ENCODE data around the gene HPGDS.

The HPGDS gene

DNA sequence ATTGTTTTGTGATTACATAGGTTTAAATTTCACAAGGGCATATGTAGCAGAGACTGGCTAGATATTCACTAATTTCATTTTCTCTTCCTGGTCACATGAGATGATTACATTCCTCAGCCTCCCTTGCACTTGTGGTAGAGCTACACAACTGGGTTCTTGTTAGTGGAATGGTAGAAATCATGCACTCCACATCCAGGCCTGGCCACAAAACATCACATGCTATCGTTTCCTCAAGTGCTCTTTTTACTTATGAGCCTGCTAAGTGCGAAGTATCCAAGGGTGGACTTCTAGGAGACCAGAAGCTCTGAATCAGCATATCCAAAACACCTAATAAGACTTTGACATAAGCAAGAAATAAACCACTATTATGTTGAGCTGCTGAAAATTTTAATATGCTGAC is 26.4 kb upstream of the HPGDS start:
- intact Hi-C loops (cut with micrococcal nuclease), result no loop called here
- Mint-ChIP-seq H3K27me3 (no peaks in the 10 kb centered on the region), H3K36me3 (ENCODE audit: low read depth) (no peaks in the 10 kb centered on the region), H3K27ac (no peak overlapping the region), H3K4me1 (ENCODE audit: low read depth) (peaks cover 2% of the 10 kb centered on the region), H3K9me3 (peaks cover 11% of the 10 kb centered on the region), H3K4me3 (no peak overlapping the region)

- Mint-ChIP-seq H3K36me3 (ENCODE audit: low read depth) (no peaks in the 10 kb centered on the region), H3K9me3 (peaks cover 11% of the 10 kb centered on the region), H3K4me3 (no peak overlapping the region), H3K27me3 (no peaks in the 10 kb centered on the region), H3K4me1 (ENCODE audit: low read depth) (no peaks in the 10 kb centered on the region), H3K27ac (no peak overlapping the region)
- intact Hi-C loops (cut with micrococcal nuclease), result no loop called here
These were observed 25.8 kb upstream of the HPGDS start for GRCh38 chr4:94368459-94368858.

- H3K27ac Mint-ChIP-seq, result no peak overlapping the region
- no peaks in the 10 kb centered on the region for H3K36me3 Mint-ChIP-seq (ENCODE audit: low read depth)
- H3K9me3 Mint-ChIP-seq, result peaks cover 11% of the 10 kb centered on the region
- H3K4me1 Mint-ChIP-seq (ENCODE audit: low read depth), result peaks cover 5% of the 10 kb centered on the region
- intact Hi-C loops (cut with micrococcal nuclease), result no loop called here
- H3K27me3 Mint-ChIP-seq, result no peaks in the 10 kb centered on the region
- no peak overlapping the region for H3K4me3 Mint-ChIP-seq
These were observed 22.7 kb upstream of the HPGDS start for GRCh38 chr4:94365304-94365703.

DNA sequence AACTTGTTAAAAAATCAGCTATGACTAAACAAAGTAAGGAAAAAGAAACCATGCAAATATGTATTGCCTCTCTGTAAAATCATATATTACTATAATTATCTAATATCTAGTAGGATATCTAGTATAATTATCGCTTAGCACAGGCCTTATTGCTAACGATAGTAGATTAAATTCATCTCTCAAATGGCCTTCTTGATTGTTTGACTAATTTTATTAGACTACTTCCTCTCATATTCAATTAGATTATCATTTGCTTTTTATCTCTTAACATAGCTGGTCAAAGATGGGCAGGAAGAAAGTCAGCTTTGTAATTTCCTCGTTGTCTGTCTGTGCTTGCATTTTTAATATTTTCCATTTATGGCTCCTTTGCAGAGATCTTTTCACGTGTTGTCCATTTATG is 21.9 kb upstream of the HPGDS start:
- Mint-ChIP-seq H3K27ac (no peak overlapping the region), H3K4me1 (ENCODE audit: low read depth) (peaks cover 5% of the 10 kb centered on the region), H3K9me3 (peaks cover 11% of the 10 kb centered on the region), H3K36me3 (ENCODE audit: low read depth) (no peaks in the 10 kb centered on the region), H3K27me3 (no peaks in the 10 kb centered on the region), H3K4me3 (no peak overlapping the region)
- intact Hi-C loops (cut with micrococcal nuclease), result no loop called here

GRCh38 chr4:94363136-94363655 is 20.6 kb upstream of the HPGDS start:
- Mint-ChIP-seq H3K4me1 (ENCODE audit: low read depth) (peaks cover 5% of the 10 kb centered on the region), H3K9me3 (peaks cover 11% of the 10 kb centered on the region), H3K27ac (no peak overlapping the region), H3K4me3 (no peak overlapping the region), H3K36me3 (ENCODE audit: low read depth) (no peaks in the 10 kb centered on the region), H3K27me3 (no peaks in the 10 kb centered on the region)
- intact Hi-C loops (cut with micrococcal nuclease), result no loop called here

GRCh38 chr4:94359838-94360237 is 17.2 kb upstream of the HPGDS start:
- Mint-ChIP-seq H3K27ac (no peak overlapping the region), H3K9me3 (no peaks in the 10 kb centered on the region), H3K4me3 (no peak overlapping the region), H3K4me1 (ENCODE audit: low read depth) (peaks cover 5% of the 10 kb centered on the region), H3K27me3 (no peaks in the 10 kb centered on the region), H3K36me3 (ENCODE audit: low read depth) (no peaks in the 10 kb centered on the region)
- intact Hi-C loops (cut with micrococcal nuclease), result no loop called here

GRCh38 chr4:94359221-94359620 is 16.6 kb upstream of the HPGDS start:
- intact Hi-C loops (cut with micrococcal nuclease), result no loop called here
- no peak overlapping the region for H3K4me3 Mint-ChIP-seq
- H3K4me1 Mint-ChIP-seq (ENCODE audit: low read depth), result peaks cover 11% of the 10 kb centered on the region
- no peaks in the 10 kb centered on the region for H3K27me3 Mint-ChIP-seq
- no peak overlapping the region for H3K27ac Mint-ChIP-seq
- H3K9me3 Mint-ChIP-seq, result no peaks in the 10 kb centered on the region
- H3K36me3 Mint-ChIP-seq (ENCODE audit: low read depth), result no peaks in the 10 kb centered on the region

DNA sequence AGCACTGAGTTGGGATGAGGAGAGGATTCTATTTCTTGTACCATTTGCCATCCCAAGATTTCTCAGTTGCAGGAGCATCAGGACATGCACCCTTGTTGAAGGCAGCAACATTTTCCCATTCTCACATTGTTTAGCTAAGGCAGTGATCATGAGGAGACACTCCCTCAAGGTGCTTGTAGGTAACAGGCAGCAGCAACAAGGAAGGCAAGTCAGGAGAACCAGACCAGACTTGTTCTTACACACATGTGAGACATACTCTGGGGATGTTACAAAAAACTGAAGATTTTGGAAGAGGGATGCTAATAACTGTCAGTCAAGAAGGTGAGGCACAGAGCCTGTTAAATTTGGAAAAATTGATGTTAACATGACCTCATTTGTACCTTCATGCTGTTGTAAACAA is 15.5 kb upstream of the HPGDS start:
- H3K36me3 Mint-ChIP-seq (ENCODE audit: low read depth), result no peaks in the 10 kb centered on the region
- no peak overlapping the region for H3K27ac Mint-ChIP-seq
- no peak overlapping the region for H3K4me3 Mint-ChIP-seq
- no peaks in the 10 kb centered on the region for H3K27me3 Mint-ChIP-seq
- H3K9me3 Mint-ChIP-seq, result no peaks in the 10 kb centered on the region
- H3K4me1 Mint-ChIP-seq (ENCODE audit: low read depth), result peaks cover 12% of the 10 kb centered on the region
- intact Hi-C loops (cut with micrococcal nuclease), result no loop called here

DNA sequence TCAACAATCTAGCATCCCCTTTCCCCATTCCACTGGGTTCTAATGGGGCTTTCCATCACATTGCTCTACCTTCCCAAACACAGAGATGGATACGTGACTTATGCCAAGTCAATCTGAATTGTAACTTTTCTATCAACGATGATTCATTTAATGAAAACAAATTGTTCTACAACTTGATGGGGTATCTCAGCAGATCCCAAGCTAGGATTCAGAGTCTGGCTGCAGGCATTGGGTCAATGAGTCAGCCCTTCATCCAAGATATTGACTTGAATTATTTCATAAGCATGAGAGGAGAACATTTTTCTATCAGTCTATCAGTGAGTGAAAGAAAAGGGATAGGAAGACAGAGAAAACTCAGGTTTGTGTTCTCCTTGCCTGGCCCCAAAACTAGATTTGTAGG is 15.0 kb upstream of the HPGDS start:
- intact Hi-C loops (cut with micrococcal nuclease), result no loop called here
- H3K4me3 Mint-ChIP-seq, result no peak overlapping the region
- peaks cover 12% of the 10 kb centered on the region for H3K4me1 Mint-ChIP-seq (ENCODE audit: low read depth)
- no peaks in the 10 kb centered on the region for H3K9me3 Mint-ChIP-seq
- H3K27me3 Mint-ChIP-seq, result no peaks in the 10 kb centered on the region
- no peak overlapping the region for H3K27ac Mint-ChIP-seq
- no peaks in the 10 kb centered on the region for H3K36me3 Mint-ChIP-seq (ENCODE audit: low read depth)

- Mint-ChIP-seq H3K36me3 (ENCODE audit: low read depth) (no peaks in the 10 kb centered on the region), H3K9me3 (no peaks in the 10 kb centered on the region), H3K4me1 (ENCODE audit: low read depth) (peaks cover 17% of the 10 kb centered on the region), H3K4me3 (no peak overlapping the region), H3K27ac (no peak overlapping the region), H3K27me3 (peaks cover 4% of the 10 kb centered on the region)
- intact Hi-C loops (cut with micrococcal nuclease), result no loop called here
These were observed 13.8 kb upstream of the HPGDS start for GRCh38 chr4:94356444-94356843.

- H3K27ac Mint-ChIP-seq, result no peak overlapping the region
- intact Hi-C loops (cut with micrococcal nuclease), result no loop called here
- peaks cover 19% of the 10 kb centered on the region for H3K4me1 Mint-ChIP-seq (ENCODE audit: low read depth)
- no peaks in the 10 kb centered on the region for H3K9me3 Mint-ChIP-seq
- H3K36me3 Mint-ChIP-seq (ENCODE audit: low read depth), result no peaks in the 10 kb centered on the region
- peaks cover 4% of the 10 kb centered on the region for H3K27me3 Mint-ChIP-seq
- no peak overlapping the region for H3K4me3 Mint-ChIP-seq
These were observed 11.8 kb upstream of the HPGDS start for GRCh38 chr4:94354474-94354896.

GRCh38 chr4:94352996-94353395 is 10.4 kb upstream of the HPGDS start:
- no peak overlapping the region for H3K27ac Mint-ChIP-seq
- H3K9me3 Mint-ChIP-seq, result no peaks in the 10 kb centered on the region
- no peak overlapping the region for H3K4me3 Mint-ChIP-seq
- no peaks in the 10 kb centered on the region for H3K36me3 Mint-ChIP-seq (ENCODE audit: low read depth)
- H3K27me3 Mint-ChIP-seq, result peaks cover 4% of the 10 kb centered on the region
- intact Hi-C loops (cut with micrococcal nuclease), result no loop called here
- H3K4me1 Mint-ChIP-seq (ENCODE audit: low read depth), result peaks cover 19% of the 10 kb centered on the region

GRCh38 chr4:94352163-94352562 is 9.5 kb upstream of the HPGDS start:
- Mint-ChIP-seq H3K27me3 (peaks cover 4% of the 10 kb centered on the region), H3K9me3 (no peaks in the 10 kb centered on the region), H3K4me1 (ENCODE audit: low read depth) (peaks cover 19% of the 10 kb centered on the region), H3K36me3 (ENCODE audit: low read depth) (no peaks in the 10 kb centered on the region), H3K27ac (no peak overlapping the region), H3K4me3 (no peak overlapping the region)
- intact Hi-C loops (cut with micrococcal nuclease), result no loop called here

DNA sequence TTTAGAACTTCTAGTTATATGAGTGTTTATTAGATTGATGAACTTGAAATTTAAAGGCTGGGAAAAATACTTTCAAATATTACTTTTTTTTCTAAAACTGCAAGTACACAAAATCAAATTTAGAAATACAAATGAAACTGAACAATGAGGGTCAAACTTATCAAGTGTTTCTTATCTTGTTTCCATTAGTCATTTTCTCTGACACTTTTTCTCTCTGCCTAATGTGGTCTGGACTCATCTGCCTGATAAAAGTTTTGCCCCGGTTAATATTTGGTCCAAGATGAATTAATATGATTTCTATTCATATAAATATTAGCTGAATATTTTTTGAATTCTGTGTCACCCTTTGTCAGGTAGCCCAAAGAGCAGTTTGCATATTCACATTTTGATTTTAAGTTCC is 8.7 kb upstream of the HPGDS start:
- intact Hi-C loops (cut with micrococcal nuclease), result no loop called here
- no peak overlapping the region for H3K27ac Mint-ChIP-seq

GRCh38 chr4:94350095-94350494 is 7.5 kb upstream of the HPGDS start:
- H3K9me3 Mint-ChIP-seq, result no peaks in the 10 kb centered on the region
- no peaks in the 10 kb centered on the region for H3K36me3 Mint-ChIP-seq (ENCODE audit: low read depth)

More for the DNA sequence above, 8.7 kb upstream of the HPGDS start:
- Mint-ChIP-seq H3K4me1 (ENCODE audit: low read depth) (peaks cover 25% of the 10 kb centered on the region), H3K36me3 (ENCODE audit: low read depth) (no peaks in the 10 kb centered on the region), H3K27me3 (peaks cover 4% of the 10 kb centered on the region), H3K9me3 (no peaks in the 10 kb centered on the region), H3K4me3 (no peak overlapping the region)

More at GRCh38 chr4:94350095-94350494, 7.5 kb upstream of the HPGDS start:
- Mint-ChIP-seq H3K27me3 (peaks cover 4% of the 10 kb centered on the region), H3K4me3 (no peak overlapping the region), H3K27ac (no peak overlapping the region), H3K4me1 (ENCODE audit: low read depth) (peaks cover 33% of the 10 kb centered on the region)
- intact Hi-C loops (cut with micrococcal nuclease), result no loop called here

All from dendritic cell treated with granulocyte-macrophage colony-stimulating factor and Interleukin-4, amounts not matched to agents 40 ng/mL and 50 ng/mL, for 4 days (primary cell).